HEK293 (cell line): ENCODE measurements around the gene BRD8.

Experiments used
- CTCF ChIA-PET: fragments of 350-600 bp; formaldehyde crosslinking; extraction: SDS; loops from one replicate; lab custom pipeline; 2021; ENCODE audit warnings: antibody characterized with exemption; lab: Yijun Ruan, JAX
- POLR2A ChIA-PET: fragments of 300-600 bp; formaldehyde crosslinking; extraction: SDS; loops from one replicate; lab custom pipeline; 2020; ENCODE audit warnings: antibody characterized with exemption, inconsistent platforms; lab: Yijun Ruan, JAX
- H3K27ac ChIP-seq: fragments of 200-500 bp; sonication (Bioruptor generic); 2 replicates; pipeline ENCODE4 v1.5.1; 2014; ENCODE audit warnings: low read depth, low read length, control low read depth, inconsistent platforms; ENCODE audit errors: extremely low read depth
- H3K36me3 ChIP-seq, 2 experiments: fragments of 200-500 bp in 1 of 2; sonication (Bioruptor generic) in 1 of 2; 1 replicate in 1 of 2; 2 replicates in 1 of 2; pipeline ENCODE4 v1.5.1; 2014 to 2017; ENCODE audit warnings: inconsistent platforms in 2 of 2, low read length in 2 of 2; ENCODE audit not compliant: control insufficient read depth in 2 of 2, insufficient read depth in 1 of 2
- H3K4me1 ChIP-seq: fragments of 200-500 bp; sonication (Bioruptor generic); 2 replicates; pipeline ENCODE4 v1.5.1; 2014; ENCODE audit warnings: mild to moderate bottlenecking, low read length, inconsistent platforms; ENCODE audit not compliant: control insufficient read depth, insufficient read depth
- H3K4me3 ChIP-seq: 2 replicates; pipeline ENCODE4 v1.5.1; 2011; ENCODE audit warnings: low read depth, mild to moderate bottlenecking, control low read depth, low read length, moderate library complexity
- H3K9me3 ChIP-seq: fragments of 200-500 bp; sonication (Bioruptor generic); 2 replicates; pipeline ENCODE4 v1.5.1; 2014; ENCODE audit warnings: low read depth, low read length, inconsistent platforms; ENCODE audit not compliant: control insufficient read depth, insufficient read depth
- KLF17 ChIP-seq: fragments of 450-650 bp; formaldehyde crosslinking; IDR thresholded peaks from 2 replicates; pipeline ENCODE4 v1.5.1; 2016; ENCODE audit warnings: missing biosample characterization, missing genetic modification characterization
- PRDM1 ChIP-seq: fragments of 450-650 bp; formaldehyde crosslinking; IDR thresholded peaks from 2 replicates; pipeline ENCODE4; 2016; ENCODE audit warnings: missing biosample characterization, missing genetic modification characterization
- PRDM6 ChIP-seq: fragments of 450-650 bp; formaldehyde crosslinking; IDR thresholded peaks from 2 replicates; pipeline ENCODE4 v1.5.1; 2017; ENCODE audit warnings: missing biosample characterization, missing genetic modification characterization
- ZBTB44 ChIP-seq: fragments of 450-650 bp; IDR thresholded peaks from 2 replicates; pipeline ENCODE4 v1.5.1; 2018; ENCODE audit warnings: missing biosample characterization, mild to moderate bottlenecking, missing genetic modification characterization
- ZBTB8A ChIP-seq: fragments of 450-650 bp; formaldehyde crosslinking; IDR thresholded peaks from 2 replicates; pipeline ENCODE4 v1.5.1; 2016; ENCODE audit warnings: missing biosample characterization, missing genetic modification characterization
- ZNF121 ChIP-seq: fragments of 450-650 bp; formaldehyde crosslinking; IDR thresholded peaks from 2 replicates; pipeline ENCODE4 v1.5.1; 2016; ENCODE audit warnings: missing biosample characterization, missing genetic modification characterization
- ZNF404 ChIP-seq: fragments of 450-650 bp; formaldehyde crosslinking; IDR thresholded peaks from 2 replicates; pipeline ENCODE4 v1.5.1; 2017; ENCODE audit warnings: missing biosample characterization, missing genetic modification characterization
- ZNF544 ChIP-seq: fragments of 450-650 bp; formaldehyde crosslinking; IDR thresholded peaks from 2 replicates; pipeline ENCODE4 v1.5.0; 2017; ENCODE audit warnings: missing biosample characterization, missing genetic modification characterization
- ZNF548 ChIP-seq: fragments of 450-650 bp; formaldehyde crosslinking; IDR thresholded peaks from 2 replicates; pipeline ENCODE4 v1.5.1; 2016; ENCODE audit warnings: missing biosample characterization, missing genetic modification characterization
- ZNF555 ChIP-seq: fragments of 450-650 bp; formaldehyde crosslinking; conservative IDR thresholded peaks from 2 replicates; pipeline ENCODE4 v1.5.1; 2017; ENCODE audit warnings: missing biosample characterization, mild to moderate bottlenecking, missing genetic modification characterization, inconsistent platforms
- ZNF596 ChIP-seq: fragments of 450-650 bp; IDR thresholded peaks from 2 replicates; pipeline ENCODE4 v1.5.0; 2018; ENCODE audit warnings: missing biosample characterization, mild to moderate bottlenecking, missing genetic modification characterization, moderate library complexity
- ZNF664 ChIP-seq: fragments of 450-650 bp; formaldehyde crosslinking; IDR thresholded peaks from 2 replicates; pipeline ENCODE4 v1.5.1; 2016; ENCODE audit warnings: missing biosample characterization, missing genetic modification characterization

The BRD8 gene

GRCh38 chr5:138115254-138115653 lies 63.2 kb downstream of the BRD8 start:
- CTCF ChIA-PET = interaction anchor here (0.7 to 1.0 kb wide), 2 partner anchors 19 to 51 kb away, joined by 3 to 7 read pairs; no protein-coding TSS in a partner anchor
- peaks cover 10% of the 10 kb centered on the region for H3K4me1 ChIP-seq
- no peaks in the 10 kb centered on the region; a peak in 1 of 3 replicates for H3K36me3 ChIP-seq
- POLR2A ChIA-PET = no interaction called here
- no peak overlapping the region for H3K27ac ChIP-seq
- H3K4me3 ChIP-seq = no peak overlapping the region
- no peaks in the 10 kb centered on the region for H3K9me3 ChIP-seq
- TF ChIP-seq ZNF664 (tag by site-specific recombination) (no peak), ZBTB8A (tag by site-specific recombination) (no peak), KLF17 (no peak), PRDM6 (tag by site-specific recombination) (no peak), PRDM1 (tag by site-specific recombination) (no peak), ZNF596 (tag by site-specific recombination) (no peak), ZNF555 (tag by site-specific recombination) (no peak), ZNF548 (tag by site-specific recombination) (no peak)

- Histone ChIP-seq H3K4me1 (peaks cover 22% of the 10 kb centered on the region), H3K27ac (no peak overlapping the region), H3K4me3 (no peak overlapping the region), H3K9me3 (no peaks in the 10 kb centered on the region), H3K36me3 (no peaks in the 10 kb centered on the region)
- ChIA-PET CTCF (interaction anchor here (1.3 to 2.3 kb wide), 3 partner anchors 35 to 76 kb away, joined by 6 to 14 read pairs (median 8); no protein-coding TSS in a partner anchor), POLR2A (no interaction called here)
- TF ChIP-seq ZNF404 (tag by site-specific recombination) (no peak), ZBTB44 (tag by site-specific recombination) (0 out of 2 replicates have a peak, but pooled peaks have one; percentile 15)
Observed at GRCh38 chr5:138111937-138112336, 66.5 kb downstream of the BRD8 start.

- ChIA-PET CTCF (interaction anchor here (0.7 to 2.6 kb wide), 10 partner anchors 14 to 493 kb away, joined by 3 to 16 read pairs (median 3); partner anchors contain the start of gene KDM3B), POLR2A (interaction anchor here (0.9 to 1.3 kb wide), 2 partner anchors 356 to 358 kb away, joined by 3 to 6 read pairs; partner anchors contain the start of gene HNRNPA0)
- Histone ChIP-seq H3K36me3 (no peaks in the 10 kb centered on the region), H3K27ac (no peak overlapping the region), H3K4me3 (no peak overlapping the region), H3K4me1 (peaks cover 22% of the 10 kb centered on the region), H3K9me3 (no peaks in the 10 kb centered on the region)
- peak; percentile 96 for TF ChIP-seq ZNF121 (tag by site-specific recombination)
- TF ChIP-seq ZNF544 = no peak
- no peak for TF ChIP-seq ZNF664 (tag by site-specific recombination)
Observed at GRCh38 chr5:138111181-138111580, 67.2 kb downstream of the BRD8 start.
